Astrocyte of the hippocampus (primary cell): ENCODE data around the gene PHB1.
"Not testable (repeated sequence)": the region's sequence is repeated elsewhere in the genome, so short reads cannot be mapped to it uniquely, and the experiment has no call there.

Experiments
- DNase-seq: peaks from one replicate; pipeline ENCODE4 v3.0.0; 2011; ENCODE audit warnings: low read depth, low spot score

PHB1 gene

GRCh38 chr17:49439673-49440571 is 25.2 kb upstream of the PHB1 start:
- DNase-seq, result peak; percentile 58

DNA sequence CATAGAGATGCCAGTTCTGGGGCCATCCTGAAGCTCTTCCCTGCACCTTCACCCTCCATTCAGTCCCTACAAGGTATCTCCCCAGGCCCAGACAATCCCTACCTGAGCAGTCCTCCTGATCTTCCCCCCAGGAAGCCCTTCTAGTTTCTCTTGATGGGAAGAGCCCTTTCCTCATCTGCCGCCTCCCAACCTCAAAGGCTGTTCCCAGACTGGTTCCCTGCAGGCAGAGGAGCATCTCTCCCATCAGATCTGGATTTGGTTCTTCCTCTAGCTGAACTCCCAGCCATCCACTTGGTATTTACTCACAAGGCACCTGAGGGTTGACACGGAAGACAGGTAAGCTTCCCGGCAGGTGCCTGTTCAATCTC is 24.6 kb upstream of the PHB1 start:
- DNase-seq, result no peak

DNA sequence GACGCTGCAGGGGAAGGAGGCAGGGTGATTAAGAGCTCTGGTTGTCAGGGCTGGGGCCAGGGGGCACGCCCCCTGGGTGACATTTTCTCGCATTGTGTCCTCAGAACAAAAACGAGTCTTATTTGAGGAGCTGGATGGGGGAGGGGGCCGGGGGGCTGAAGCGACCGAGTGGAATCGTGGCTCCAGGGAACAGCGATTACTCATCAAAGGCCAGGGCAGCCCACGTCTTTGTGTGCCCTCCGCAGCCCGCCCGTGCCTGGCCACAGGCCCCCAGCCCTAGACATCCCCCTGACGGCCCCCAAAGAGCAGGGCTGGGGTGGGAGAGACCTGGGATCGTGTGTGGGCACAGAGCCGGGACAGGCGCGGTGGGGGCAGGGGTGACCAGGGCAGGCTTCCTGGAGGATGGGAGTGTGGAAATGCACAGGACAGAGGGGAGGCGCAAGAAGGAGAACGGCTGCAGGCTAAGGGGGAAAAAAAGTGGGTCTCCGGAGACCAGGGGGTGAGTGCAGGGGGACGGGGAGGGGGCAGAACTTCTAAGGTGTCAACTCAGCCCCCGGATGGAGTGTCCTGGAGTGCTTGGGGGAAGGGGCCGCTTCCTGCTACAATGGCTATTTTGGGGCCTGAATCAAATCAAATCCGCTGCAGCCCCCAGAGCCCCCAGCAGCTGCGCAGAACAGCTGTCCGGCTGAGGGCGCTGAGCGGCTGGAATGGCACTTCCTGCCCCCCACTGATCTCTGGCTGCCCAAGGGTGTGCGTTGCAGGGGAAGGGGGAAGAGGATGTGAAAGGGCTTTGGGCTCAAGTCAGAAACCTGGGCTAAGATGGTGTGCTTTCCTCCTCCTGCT is 24.0 kb upstream of the PHB1 start:
- peak; percentile 48 for DNase-seq

GRCh38 chr17:49437696-49438435 is 23.2 kb upstream of the PHB1 start:
- DNase-seq, result no peak

DNA sequence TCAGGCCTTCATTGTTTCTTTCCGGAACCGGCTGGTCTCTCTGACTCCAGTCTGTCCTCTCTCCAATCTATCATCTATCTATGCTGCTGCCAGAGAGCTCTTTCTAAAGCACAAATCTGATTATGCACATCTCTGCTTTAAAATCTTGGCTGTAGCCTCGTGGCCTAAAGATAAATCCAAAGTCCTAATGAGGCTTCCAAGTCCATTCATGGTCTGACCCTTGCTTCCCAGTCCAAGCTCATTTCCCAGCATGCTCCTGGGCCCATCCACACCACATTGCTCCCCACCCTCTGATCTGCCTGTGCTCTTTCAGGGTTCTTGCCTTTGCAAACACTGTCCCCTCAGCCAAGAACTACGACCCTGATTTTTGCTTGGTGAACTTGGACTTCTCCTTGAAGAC is 21.5 kb upstream of the PHB1 start:
- DNase-seq, result no peak

DNA sequence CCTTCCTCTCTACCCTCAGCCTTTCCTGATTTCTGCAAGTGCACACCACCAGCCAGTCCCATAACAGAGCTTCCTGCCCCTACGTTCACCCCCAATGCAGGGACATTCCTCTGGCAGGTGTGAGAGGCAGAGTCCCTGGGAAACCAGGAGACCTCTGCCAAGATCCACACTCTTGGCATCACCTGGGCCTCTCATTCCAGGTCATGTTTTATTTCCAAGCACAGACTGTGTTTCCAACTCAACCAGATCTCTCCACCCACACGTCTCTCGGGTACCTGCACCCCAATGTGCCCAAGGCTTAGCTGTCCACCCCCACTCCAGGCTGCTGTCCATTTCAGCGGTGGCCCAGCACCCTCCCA is 21.0 kb upstream of the PHB1 start:
- no peak for DNase-seq

GRCh38 chr17:49434821-49435670 is 20.4 kb upstream of the PHB1 start:
- peak; percentile 74 for DNase-seq

- DNase-seq, result no peak
These were observed 18.5 kb upstream of the PHB1 start for GRCh38 chr17:49433000-49433694.

- DNase-seq, result no peak
These were observed 17.1 kb upstream of the PHB1 start for GRCh38 chr17:49431743-49432142.

GRCh38 chr17:49425004-49425286 is 10.3 kb upstream of the PHB1 start:
- DNase-seq, result no peak

GRCh38 chr17:49424276-49425003 is 9.8 kb upstream of the PHB1 start:
- DNase-seq, result not testable (repeated sequence)

DNA sequence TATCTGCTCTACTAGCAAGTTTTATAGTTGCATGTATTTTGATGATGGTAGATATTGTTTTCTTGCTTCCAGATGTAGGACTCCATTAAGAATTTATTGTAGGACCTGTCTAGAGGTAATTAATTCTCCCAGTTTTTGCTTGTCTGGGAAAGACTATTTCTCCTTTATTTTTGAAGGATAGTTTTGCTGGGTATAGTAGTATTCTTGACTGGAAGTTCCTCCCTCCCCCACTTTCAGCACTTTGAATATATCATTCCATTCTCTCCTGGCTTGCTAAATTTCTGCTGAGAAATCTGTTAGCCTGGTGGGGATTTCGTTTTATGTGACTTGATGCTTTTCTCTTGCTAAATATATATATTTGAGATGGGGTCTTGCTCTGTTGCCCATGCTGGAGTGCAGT is 8.0 kb upstream of the PHB1 start:
- no peak for DNase-seq

- not testable (repeated sequence) for DNase-seq
These were observed 5.1 kb upstream of the PHB1 start for GRCh38 chr17:49419761-49420160.

DNA sequence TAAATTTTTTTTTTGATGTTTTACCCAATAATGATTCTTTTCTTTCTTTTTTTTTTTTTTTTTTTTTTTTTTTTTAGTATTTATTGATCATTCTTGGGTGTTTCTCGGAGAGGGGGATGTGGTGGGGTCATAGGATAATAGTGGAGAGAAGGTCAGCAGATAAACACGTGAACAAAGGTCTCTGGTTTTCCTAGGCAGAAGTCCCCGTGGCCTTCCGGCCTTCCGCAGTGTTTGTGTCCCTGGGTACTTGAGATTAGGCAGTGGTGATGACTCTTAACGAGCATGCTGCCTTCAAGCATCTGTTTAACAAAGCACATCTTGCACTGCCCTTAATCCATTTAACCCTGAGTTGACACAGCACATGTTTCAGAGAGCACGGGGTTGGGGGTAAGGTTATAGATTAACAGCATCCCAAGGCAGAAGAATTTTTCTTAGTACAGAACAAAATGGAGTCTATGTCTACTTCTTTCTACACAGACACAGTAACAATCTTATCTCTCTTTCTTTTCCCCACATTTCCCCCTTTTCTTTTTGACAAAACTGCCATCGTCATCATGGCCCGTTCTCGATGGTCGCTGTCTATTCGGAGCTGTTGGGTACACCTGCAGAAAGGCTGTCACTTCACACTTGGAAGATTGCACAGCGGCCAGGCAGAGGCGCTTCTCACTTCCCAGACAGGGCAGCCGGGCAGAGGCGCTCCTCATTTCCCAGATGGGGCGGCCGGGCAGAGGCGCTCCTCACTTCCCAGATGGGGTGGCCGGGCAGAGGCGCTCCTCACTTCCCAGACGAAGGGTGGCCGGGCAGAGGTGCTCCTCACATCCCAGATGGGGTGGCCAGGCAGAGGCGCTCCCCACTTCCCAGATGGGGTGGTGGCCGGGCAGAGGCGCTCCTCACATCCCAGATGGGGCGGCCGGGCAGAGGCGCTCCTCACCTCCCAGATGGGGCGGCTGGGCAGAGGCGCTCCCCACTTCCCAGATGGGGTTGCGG is 4.4 kb upstream of the PHB1 start:
- not testable (repeated sequence) for DNase-seq

DNA sequence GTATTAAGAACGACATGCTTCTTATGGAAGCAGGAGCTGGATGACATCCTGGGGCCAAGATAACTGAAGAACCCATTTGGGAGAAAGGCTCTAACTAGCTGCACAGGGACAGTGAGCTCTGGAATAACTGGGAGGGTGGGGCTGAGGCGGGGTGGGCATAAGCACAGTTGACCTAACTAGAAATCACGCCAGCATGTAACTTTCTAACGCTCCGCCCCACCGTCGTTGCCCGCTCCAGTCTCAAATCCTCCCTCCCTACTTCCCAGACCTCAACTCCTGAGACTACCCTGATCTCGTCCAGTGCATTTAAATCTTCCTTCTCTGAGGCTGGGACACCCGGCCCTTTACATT is 436 bp downstream of the PHB1 start:
- no peak for DNase-seq

DNA sequence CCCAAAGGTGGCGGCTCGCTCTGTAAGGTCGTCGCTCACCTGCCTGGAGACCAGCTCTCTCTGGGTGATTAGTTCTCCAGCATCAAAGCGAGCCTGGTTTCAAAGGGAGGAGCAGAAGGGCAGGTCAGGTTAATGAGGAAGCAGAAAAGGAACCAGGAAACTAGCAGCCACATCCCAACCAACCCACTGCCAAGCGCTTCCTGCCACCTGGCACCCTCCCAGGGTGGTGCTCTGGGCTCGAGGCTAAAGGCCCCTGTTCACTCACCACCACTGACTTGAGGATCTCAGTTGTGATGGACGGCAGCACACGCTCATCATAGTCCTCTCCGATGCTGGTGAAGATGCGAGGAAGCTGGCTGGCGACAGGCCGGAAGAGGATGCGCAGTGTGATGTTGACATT is 5.6 kb downstream of the PHB1 start:
- DNase-seq, result no peak

DNA sequence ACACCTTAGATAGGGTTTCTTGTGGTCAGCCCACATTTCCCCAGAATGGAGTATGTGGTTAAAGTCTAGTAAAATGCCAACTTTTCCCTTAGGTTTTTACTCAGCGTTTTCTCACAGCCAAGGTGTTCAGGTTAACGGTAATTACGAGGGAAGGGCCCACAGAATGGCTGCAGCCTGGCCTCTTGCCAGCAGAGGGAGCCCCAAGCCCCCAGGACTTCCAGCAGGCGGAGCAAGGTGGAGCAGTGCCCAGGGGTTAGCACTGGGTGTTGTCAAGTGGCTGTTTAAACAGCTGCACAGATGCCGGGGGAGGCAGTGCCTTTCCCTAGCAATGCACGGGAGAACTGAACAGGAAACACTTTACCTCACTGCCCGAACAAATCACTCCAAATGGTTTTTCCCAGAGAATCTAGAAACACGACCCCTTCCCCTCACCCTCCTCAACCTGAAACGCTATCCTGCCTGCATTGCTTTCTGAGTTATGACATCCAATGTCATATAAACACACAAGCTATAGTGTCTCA is 6.6 kb downstream of the PHB1 start:
- peak; percentile 76 for DNase-seq

GRCh38 chr17:49407086-49407485 is 7.6 kb downstream of the PHB1 start:
- DNase-seq, result no peak
